Measurements from ENCODE around the gene TMEM117. TPM values are rescaled to one million over a fixed set of nuclear protein-coding genes. Genes with fewer than 3 reads are reported as not detected.

The TMEM117 gene
- total and polyA plus RNA-seq, 12 donors = 4.0 to 8.5 (median 7.1) TPM

- no peak overlapping the region for H3K4me3 ChIP-seq
- DNase-seq (no peak), ATAC-seq (no peak)
- H3K27me3 ChIP-seq = no peaks in the 10 kb centered on the region
- no peak for TF ChIP-seq CTCF (IDR thresholded peaks at IDR 0.05)
- no peaks in the 10 kb centered on the region for H3K4me1 ChIP-seq
- no peaks in the 10 kb centered on the region for H3K9me3 ChIP-seq
- 42 to 51% methylated on average over 3 of the region's 3 CpGs for WGBS, 2 donors
- H3K27ac ChIP-seq = no peak overlapping the region
- intact Hi-C loops (cut with DNase I) = no loop called here
- no peaks in the 10 kb centered on the region for H3K36me3 ChIP-seq
Observed at GRCh38 chr12:44397631-44398030, 561.8 kb downstream of the TMEM117 start.

GRCh38 chr12:44403185-44403584 lies 567.3 kb downstream of the TMEM117 start:
- 44 to 49% methylated on average over 2 of the region's 2 CpGs for WGBS, 2 donors
- intact Hi-C loops (cut with DNase I) = no loop called here
- Histone ChIP-seq H3K4me1 (no peaks in the 10 kb centered on the region), H3K9me3 (no peaks in the 10 kb centered on the region), H3K4me3 (no peak overlapping the region), H3K27ac (no peak overlapping the region), H3K36me3 (no peaks in the 10 kb centered on the region), H3K27me3 (no peaks in the 10 kb centered on the region)
- TF ChIP-seq CTCF (IDR thresholded peaks at IDR 0.05) = no peak
- DNase-seq (no peak), ATAC-seq (no peak)

GRCh38 chr12:44405297-44405696 lies 569.4 kb downstream of the TMEM117 start:
- intact Hi-C loops (cut with DNase I) = no loop called here

GRCh38 chr12:44422559-44422958 lies 586.7 kb downstream of the TMEM117 start:
- ATAC-seq (no peak), DNase-seq (no peak)
- Histone ChIP-seq H3K27ac (no peak overlapping the region), H3K27me3 (peaks cover 0 to 3% (median 0%) of the 10 kb centered on the region in 7 donors), H3K9me3 (peaks cover 0 to 1% (median 0%) of the 10 kb centered on the region in 11 donors), H3K4me1 (no peaks in the 10 kb centered on the region), H3K36me3 (no peaks in the 10 kb centered on the region), H3K4me3 (no peak overlapping the region)
- no peak for TF ChIP-seq CTCF (IDR thresholded peaks at IDR 0.05)
- intact Hi-C loops (cut with DNase I) = no loop called here
- 96 to 98% methylated on average over 1 of the region's 1 CpG for WGBS, 2 donors

More at GRCh38 chr12:44405297-44405696, 569.4 kb downstream of the TMEM117 start:
- H3K27me3 ChIP-seq = no peaks in the 10 kb centered on the region
- no peak for TF ChIP-seq CTCF (IDR thresholded peaks at IDR 0.05)
- DNase-seq (no peak), ATAC-seq (no peak)
- peaks cover 0 to 4% (median 0%) of the 10 kb centered on the region in 11 donors for H3K9me3 ChIP-seq
- no peak overlapping the region for H3K4me3 ChIP-seq
- no peaks in the 10 kb centered on the region for H3K4me1 ChIP-seq
- 34 to 41% methylated on average over 4 of the region's 4 CpGs for WGBS, 2 donors
- no peaks in the 10 kb centered on the region for H3K36me3 ChIP-seq
- no peak overlapping the region for H3K27ac ChIP-seq

Data from heart right ventricle (tissue), 16 donors.